SU-DHL-6 (cell line): ENCODE measurements around the gene SOX30.

Source experiments
- CTCF ChIP-seq: fragments of 200-600 bp; sonication (generic); IDR thresholded peaks from one replicate; pipeline ENCODE4 v1.5.1; 2017; ENCODE audit warnings: antibody characterized with exemption, mild to moderate bottlenecking, low read length, moderate library complexity; ENCODE audit not compliant: insufficient read depth, poor library complexity, severe bottlenecking
- EZH2phosphoT487 ChIP-seq: fragments of 200-600 bp; sonication (generic), shearing (Covaris generic); conservative IDR thresholded peaks from 2 replicates; pipeline ENCODE4 v1.6.1; 2018; ENCODE audit warnings: mild to moderate bottlenecking, antibody characterized with exemption, low read length, moderate library complexity, mixed read lengths

GRCh38 chr5:157582731-157583620, 69.3 kb downstream of the SOX30 start:
- TF ChIP-seq CTCF (no peak), EZH2phosphoT487 (no peak)
